HEK293 (cell line): ENCODE results near the gene RASL10B.
"Not testable (repeated sequence)": the region's sequence is repeated elsewhere in the genome, so short reads cannot be mapped to it uniquely, and the experiment has no call there.

Experiments
- CTCF ChIA-PET: fragments of 350-600 bp; formaldehyde crosslinking; extraction: SDS; loops from one replicate; lab custom pipeline; 2021; ENCODE audit warnings: antibody characterized with exemption; lab: Yijun Ruan, JAX
- POLR2A ChIA-PET: fragments of 300-600 bp; formaldehyde crosslinking; extraction: SDS; loops from one replicate; lab custom pipeline; 2020; ENCODE audit warnings: antibody characterized with exemption, inconsistent platforms; lab: Yijun Ruan, JAX
- H3K27ac ChIP-seq: fragments of 200-500 bp; sonication (Bioruptor generic); 2 replicates; pipeline ENCODE4 v1.5.1; 2014; ENCODE audit warnings: low read depth, low read length, control low read depth, inconsistent platforms; ENCODE audit errors: extremely low read depth
- H3K36me3 ChIP-seq, 2 experiments: fragments of 200-500 bp in 1 of 2; sonication (Bioruptor generic) in 1 of 2; 1 replicate in 1 of 2; 2 replicates in 1 of 2; pipeline ENCODE4 v1.5.1; 2014 to 2017; ENCODE audit warnings: inconsistent platforms in 2 of 2, low read length in 2 of 2; ENCODE audit not compliant: control insufficient read depth in 2 of 2, insufficient read depth in 1 of 2
- H3K4me1 ChIP-seq: fragments of 200-500 bp; sonication (Bioruptor generic); 2 replicates; pipeline ENCODE4 v1.5.1; 2014; ENCODE audit warnings: mild to moderate bottlenecking, low read length, inconsistent platforms; ENCODE audit not compliant: control insufficient read depth, insufficient read depth
- H3K4me3 ChIP-seq: 2 replicates; pipeline ENCODE4 v1.5.1; 2011; ENCODE audit warnings: low read depth, mild to moderate bottlenecking, control low read depth, low read length, moderate library complexity
- H3K9me3 ChIP-seq: fragments of 200-500 bp; sonication (Bioruptor generic); 2 replicates; pipeline ENCODE4 v1.5.1; 2014; ENCODE audit warnings: low read depth, low read length, inconsistent platforms; ENCODE audit not compliant: control insufficient read depth, insufficient read depth
- EGR2 ChIP-seq: fragments of 450-650 bp; formaldehyde crosslinking; IDR thresholded peaks from 2 replicates; pipeline ENCODE4 v1.5.1; 2016; ENCODE audit warnings: low read depth, missing biosample characterization, missing genetic modification characterization
- KLF16 ChIP-seq: fragments of 450-650 bp; formaldehyde crosslinking; IDR thresholded peaks from 2 replicates; pipeline ENCODE4 v1.5.1; 2017; ENCODE audit warnings: missing biosample characterization, missing genetic modification characterization
- ZBTB48 ChIP-seq: fragments of 450-650 bp; formaldehyde crosslinking; IDR thresholded peaks from 2 replicates; pipeline ENCODE4 v1.5.1; 2016; ENCODE audit warnings: missing biosample characterization, missing genetic modification characterization
- ZEB2 ChIP-seq: fragments of 450-650 bp; formaldehyde crosslinking; IDR thresholded peaks from 2 replicates; pipeline ENCODE4 v1.5.1; 2016; ENCODE audit warnings: missing biosample characterization, missing genetic modification characterization
- ZFHX2 ChIP-seq: fragments of 450-650 bp; formaldehyde crosslinking; conservative IDR thresholded peaks from 2 replicates; pipeline ENCODE4 v1.5.1; 2016; ENCODE audit warnings: missing biosample characterization, missing genetic modification characterization
- ZNF292 ChIP-seq: fragments of 450-650 bp; formaldehyde crosslinking; IDR thresholded peaks from 2 replicates; pipeline ENCODE4 v1.5.1; 2016; ENCODE audit warnings: low read depth, missing biosample characterization, missing genetic modification characterization, borderline replicate concordance
- ZNF37A ChIP-seq: fragments of 450-650 bp; IDR thresholded peaks from 2 replicates; pipeline ENCODE4 v1.5.1; 2018; ENCODE audit warnings: missing biosample characterization, missing genetic modification characterization
- ZNF768 ChIP-seq: fragments of 450-650 bp; formaldehyde crosslinking; IDR thresholded peaks from 2 replicates; pipeline ENCODE4 v1.5.1; 2018; ENCODE audit warnings: missing biosample characterization, mild to moderate bottlenecking, missing genetic modification characterization
- ZSCAN23 ChIP-seq: fragments of 450-650 bp; formaldehyde crosslinking; IDR thresholded peaks from 2 replicates; pipeline ENCODE4 v1.5.1; 2016; ENCODE audit warnings: missing biosample characterization, missing genetic modification characterization
- TF ChIP-seq, protein P1 (sequence below): fragments of 450-650 bp; formaldehyde crosslinking; IDR thresholded peaks from 2 replicates; pipeline ENCODE4 v1.5.1; 2016; ENCODE audit warnings: missing biosample characterization, missing genetic modification characterization, borderline replicate concordance
- TF ChIP-seq, protein P2 (sequence below): fragments of 450-650 bp; IDR thresholded peaks from 2 replicates; pipeline ENCODE4 v1.5.1; 2018; ENCODE audit warnings: missing biosample characterization, mild to moderate bottlenecking, missing genetic modification characterization

Gene RASL10B

GRCh38 chr17:35750526-35751395 lies 19.3 kb downstream of the RASL10B start:
- no peak for TF ChIP-seq ZBTB48 (tag by site-specific recombination)
- TF ChIP-seq ZSCAN23 (tag by site-specific recombination) = no peak
- peak; percentile 49; the same call in 1 of the 2 replicates for TF ChIP-seq ZFHX2 (tag by site-specific recombination)
- 0 out of 2 replicates have a peak, but pooled peaks have one; percentile 25 for TF ChIP-seq EGR2
- no peak overlapping the region for H3K27ac ChIP-seq
- ChIA-PET CTCF (interaction anchor here (0.5 to 11.6 kb wide), 6 partner anchors 11 to 149 kb away, joined by 3 to 321 read pairs (median 6); no protein-coding TSS in a partner anchor), POLR2A (no interaction called here)
- no peaks in the 10 kb centered on the region for H3K9me3 ChIP-seq
- H3K4me1 ChIP-seq = no peaks in the 10 kb centered on the region
- H3K4me3 ChIP-seq = no peak overlapping the region
- H3K36me3 ChIP-seq = no peaks in the 10 kb centered on the region

DNA sequence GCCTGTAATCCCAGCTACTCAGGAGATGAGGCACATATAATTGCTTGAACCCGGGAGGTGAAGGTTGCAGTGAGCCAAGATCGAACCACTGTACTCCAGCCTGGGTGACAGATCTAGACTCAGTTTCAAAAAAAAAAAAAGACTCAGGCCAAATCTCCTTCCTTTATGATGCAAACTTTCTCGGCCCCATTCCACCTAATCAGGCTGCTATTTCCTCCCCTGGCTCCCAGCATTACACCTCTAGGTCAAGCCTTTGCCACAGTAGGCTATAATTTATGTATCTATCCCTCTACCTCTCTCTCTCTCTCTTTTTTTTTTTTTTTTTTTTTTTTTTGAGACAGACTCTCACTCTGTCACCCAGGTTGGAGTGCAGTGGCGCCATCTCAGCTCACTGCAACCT lies 20.1 kb downstream of the RASL10B start:
- CTCF ChIA-PET = interaction anchor here (1.0 to 11.6 kb wide), 4 partner anchors 13 to 138 kb away, joined by 3 to 321 read pairs (median 9); no protein-coding TSS in a partner anchor
- H3K9me3 ChIP-seq, H3K4me3 ChIP-seq, H3K4me1 ChIP-seq, H3K36me3 ChIP-seq, H3K27ac ChIP-seq: not testable (repeated sequence)
- POLR2A ChIA-PET = interaction anchor here (1.2 to 1.3 kb wide), 2 partner anchors 11 to 57 kb away, joined by 3 to 4 read pairs; partner anchors contain the start of gene TAF15

- no peaks in the 10 kb centered on the region for H3K36me3 ChIP-seq
- no peaks in the 10 kb centered on the region for H3K4me1 ChIP-seq
- ChIA-PET CTCF (interaction anchor here (0.6 to 1.7 kb wide), 4 partner anchors 12 to 219 kb away, joined by 3 to 10 read pairs (median 3); no protein-coding TSS in a partner anchor), POLR2A (interaction anchor here (1.2 to 1.3 kb wide), 2 partner anchors 11 to 56 kb away, joined by 3 to 4 read pairs; partner anchors contain the start of gene TAF15)
- no peak overlapping the region for H3K4me3 ChIP-seq
- H3K27ac ChIP-seq = no peak overlapping the region
- no peaks in the 10 kb centered on the region for H3K9me3 ChIP-seq
- TF ChIP-seq ZNF37A = no peak
- TF ChIP-seq KLF16 (tag by site-specific recombination) = no peak
- no peak for TF ChIP-seq ZNF292 (tag by site-specific recombination)
- no peak for TF ChIP-seq ZEB2 (tag by site-specific recombination)
- TF ChIP-seq ZBTB48 (tag by site-specific recombination) = no peak
- TF ChIP-seq, protein P1, sequence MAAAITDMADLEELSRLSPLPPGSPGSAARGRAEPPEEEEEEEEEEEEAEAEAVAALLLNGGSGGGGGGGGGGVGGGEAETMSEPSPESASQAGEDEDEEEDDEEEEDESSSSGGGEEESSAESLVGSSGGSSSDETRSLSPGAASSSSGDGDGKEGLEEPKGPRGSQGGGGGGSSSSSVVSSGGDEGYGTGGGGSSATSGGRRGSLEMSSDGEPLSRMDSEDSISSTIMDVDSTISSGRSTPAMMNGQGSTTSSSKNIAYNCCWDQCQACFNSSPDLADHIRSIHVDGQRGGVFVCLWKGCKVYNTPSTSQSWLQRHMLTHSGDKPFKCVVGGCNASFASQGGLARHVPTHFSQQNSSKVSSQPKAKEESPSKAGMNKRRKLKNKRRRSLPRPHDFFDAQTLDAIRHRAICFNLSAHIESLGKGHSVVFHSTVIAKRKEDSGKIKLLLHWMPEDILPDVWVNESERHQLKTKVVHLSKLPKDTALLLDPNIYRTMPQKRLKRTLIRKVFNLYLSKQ (tag by site-specific recombination) = no peak
Measured at GRCh38 chr17:35752471-35752870, 21.0 kb downstream of the RASL10B start.

DNA sequence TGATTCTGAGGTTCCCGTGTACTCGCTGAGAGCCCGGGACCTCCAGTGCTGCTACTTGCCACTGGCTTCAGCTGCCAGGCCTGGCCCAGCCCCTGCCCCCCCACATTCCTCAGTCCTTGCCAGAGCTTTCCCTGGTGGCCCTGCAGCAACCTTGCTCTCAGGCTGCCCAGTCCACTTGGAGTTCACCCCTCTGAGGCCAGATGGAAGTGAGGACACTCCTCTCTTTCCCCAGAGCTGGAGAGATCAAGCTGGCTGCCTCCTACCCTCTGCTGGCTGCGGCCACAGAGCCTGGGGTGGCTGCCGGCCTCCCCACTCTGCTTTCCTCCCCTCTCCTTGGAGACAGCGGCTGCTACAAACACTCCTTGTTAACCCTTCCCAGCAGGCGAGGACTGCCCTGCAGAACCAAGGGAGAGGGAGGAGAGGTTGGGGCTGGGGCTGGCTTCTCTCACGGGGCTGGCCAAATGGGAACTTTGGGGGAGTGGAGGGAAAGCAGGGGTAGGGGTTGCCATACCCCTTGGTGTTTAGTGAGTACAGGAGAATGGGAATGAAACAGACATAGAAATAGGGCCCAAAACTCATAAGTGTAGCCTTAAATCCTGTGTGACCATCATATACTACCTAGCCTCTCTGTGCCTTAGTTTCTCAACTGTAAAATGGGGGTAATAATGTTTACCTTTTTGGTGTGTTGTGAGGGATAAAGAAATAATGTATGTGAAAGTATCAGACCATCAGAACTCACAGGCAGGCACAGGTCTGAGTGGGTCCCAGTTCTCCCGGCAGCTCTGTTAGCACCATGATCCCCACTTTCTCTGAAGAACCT lies 21.7 kb downstream of the RASL10B start, which contains the start of gene GAS2L2:
Gene GAS2L2, minus strand, starts transcription at position 295 of the 820 bp plus-strand sequence. CDS start 389 bp downstream, outside the sequence.
- CTCF ChIA-PET = interaction anchor here (0.6 to 1.7 kb wide), 2 partner anchors 11 to 214 kb away, joined by 3 to 10 read pairs; no protein-coding TSS in a partner anchor

More for the DNA sequence above, 21.7 kb downstream of the RASL10B start, which contains the start of gene GAS2L2:
- POLR2A ChIA-PET = interaction anchor here (1.3 kb wide), 1 partner anchor 56 kb away, joined by 3 read pairs; the partner anchor contains the start of gene TAF15
- H3K4me3 ChIP-seq = no peak within 1 kb of the TSS
- H3K36me3 ChIP-seq = no peaks in the 10 kb centered on the region
- TF ChIP-seq, protein P2, sequence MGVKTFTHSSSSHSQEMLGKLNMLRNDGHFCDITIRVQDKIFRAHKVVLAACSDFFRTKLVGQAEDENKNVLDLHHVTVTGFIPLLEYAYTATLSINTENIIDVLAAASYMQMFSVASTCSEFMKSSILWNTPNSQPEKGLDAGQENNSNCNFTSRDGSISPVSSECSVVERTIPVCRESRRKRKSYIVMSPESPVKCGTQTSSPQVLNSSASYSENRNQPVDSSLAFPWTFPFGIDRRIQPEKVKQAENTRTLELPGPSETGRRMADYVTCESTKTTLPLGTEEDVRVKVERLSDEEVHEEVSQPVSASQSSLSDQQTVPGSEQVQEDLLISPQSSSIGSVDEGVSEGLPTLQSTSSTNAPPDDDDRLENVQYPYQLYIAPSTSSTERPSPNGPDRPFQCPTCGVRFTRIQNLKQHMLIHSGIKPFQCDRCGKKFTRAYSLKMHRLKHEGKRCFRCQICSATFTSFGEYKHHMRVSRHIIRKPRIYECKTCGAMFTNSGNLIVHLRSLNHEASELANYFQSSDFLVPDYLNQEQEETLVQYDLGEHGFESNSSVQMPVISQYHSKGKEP (tag by site-specific recombination) = no peak
- TF ChIP-seq ZNF768 = peak; percentile 72; the same call in 1 of the 2 replicates
- no peaks in the 10 kb centered on the region for H3K9me3 ChIP-seq
- no peak within 1 kb of the TSS for H3K27ac ChIP-seq
- no peaks in the 10 kb centered on the region for H3K4me1 ChIP-seq
